Endodermal cell (in vitro differentiated cells): ENCODE results near the gene PRPF19. TPM values are rescaled to one million over a fixed set of nuclear protein-coding genes. Genes with fewer than 3 reads are reported as not detected.

Experiments
- DNase-seq: peaks from one replicate; pipeline ENCODE4 v3.0.0-alpha.2; 2017
- H3K27ac ChIP-seq: 2 replicates; pipeline ENCODE4 v1.5.1; 2013; ENCODE audit warnings: mild to moderate bottlenecking, low read depth, low read length, moderate library complexity
- H3K27me3 ChIP-seq: 2 replicates; pipeline ENCODE4 v1.6.1; 2013; ENCODE audit warnings: mild to moderate bottlenecking, low read length, moderate library complexity; ENCODE audit not compliant: insufficient read depth, control insufficient read depth, poor library complexity, severe bottlenecking
- H3K36me3 ChIP-seq: 2 replicates; pipeline ENCODE4 v1.7.0; 2013; ENCODE audit warnings: mild to moderate bottlenecking, low read length, moderate library complexity; ENCODE audit not compliant: control insufficient read depth, insufficient read depth
- H3K4me1 ChIP-seq: one replicate; pipeline ENCODE4 v1.7.0; 2013; ENCODE audit warnings: low read length; ENCODE audit not compliant: control insufficient read depth, insufficient read depth
- H3K4me3 ChIP-seq: 2 replicates; pipeline ENCODE4 v1.5.1; 2013; ENCODE audit warnings: mild to moderate bottlenecking, low read length, moderate library complexity
- H3K9ac ChIP-seq: 2 replicates; pipeline ENCODE4 v1.6.1; 2013; ENCODE audit warnings: mild to moderate bottlenecking, low read length, moderate library complexity; ENCODE audit not compliant: poor library complexity, severe bottlenecking; ENCODE audit errors: extremely low read depth
- H3K9me3 ChIP-seq: 2 replicates; pipeline ENCODE4 v1.6.1; 2013; ENCODE audit warnings: mild to moderate bottlenecking, low read length, moderate library complexity; ENCODE audit not compliant: control insufficient read depth
- H3K27ac Mint-ChIP-seq: 2 replicates; pipeline ENCODE4 v1.8.0; 2020; ENCODE audit warnings: mixed read lengths
- H3K27me3 Mint-ChIP-seq: 2 replicates; pipeline ENCODE4 v1.8.0; 2021; ENCODE audit warnings: mild to moderate bottlenecking, mixed read lengths; ENCODE audit not compliant: insufficient read depth
- H3K36me3 Mint-ChIP-seq: 2 replicates; pipeline ENCODE4 v1.8.0; 2020; ENCODE audit warnings: low read depth, mixed read lengths
- H3K4me1 Mint-ChIP-seq: 2 replicates; pipeline ENCODE4 v1.8.0; 2020; ENCODE audit warnings: mixed read lengths
- H3K4me3 Mint-ChIP-seq: 2 replicates; pipeline ENCODE4 v1.8.0; 2020; ENCODE audit warnings: mild to moderate bottlenecking, moderate library complexity, mixed read lengths
- H3K9me3 Mint-ChIP-seq: 2 replicates; pipeline ENCODE4 v1.8.0; 2020; ENCODE audit warnings: mild to moderate bottlenecking, mixed read lengths
- WGBS, 2 experiments: methylation state at CpG; one replicate each; pipeline versions ENCODE4 v1.1.5 to v1.1.7; 2013; ENCODE audit warnings: missing lambda C conversion rate in 2 of 2, mixed read lengths in 1 of 2; ENCODE audit not compliant: insufficient coverage in 1 of 2, insufficient read length in 1 of 2; 5-methylcytosine and 5-hydroxymethylcytosine counted together
- total RNA-seq, 2 donors: library from RNA; stranded (reverse); fragmentation: NEBNext Ultra II Directional in 1 of 2; extraction: Animal tissue kit (Norgen Biotek cat#: 25700) in 1 of 2; gene quantifications; 2 replicates in 1 of 2; 3 replicates in 1 of 2; pipeline ENCODE4 v1.2.1, GENCODE V29; 2021
- TF ChIP-seq, protein P1 (sequence below): fragments of 200-600 bp; sonication (generic); conservative IDR thresholded peaks from 2 replicates; pipeline ENCODE4 v1.5.0; 2021; ENCODE audit warnings: antibody characterized with exemption, mild to moderate bottlenecking

Gene PRPF19
- total RNA-seq, 2 donors from 2014 or later: 106 to 109 TPM

DNA sequence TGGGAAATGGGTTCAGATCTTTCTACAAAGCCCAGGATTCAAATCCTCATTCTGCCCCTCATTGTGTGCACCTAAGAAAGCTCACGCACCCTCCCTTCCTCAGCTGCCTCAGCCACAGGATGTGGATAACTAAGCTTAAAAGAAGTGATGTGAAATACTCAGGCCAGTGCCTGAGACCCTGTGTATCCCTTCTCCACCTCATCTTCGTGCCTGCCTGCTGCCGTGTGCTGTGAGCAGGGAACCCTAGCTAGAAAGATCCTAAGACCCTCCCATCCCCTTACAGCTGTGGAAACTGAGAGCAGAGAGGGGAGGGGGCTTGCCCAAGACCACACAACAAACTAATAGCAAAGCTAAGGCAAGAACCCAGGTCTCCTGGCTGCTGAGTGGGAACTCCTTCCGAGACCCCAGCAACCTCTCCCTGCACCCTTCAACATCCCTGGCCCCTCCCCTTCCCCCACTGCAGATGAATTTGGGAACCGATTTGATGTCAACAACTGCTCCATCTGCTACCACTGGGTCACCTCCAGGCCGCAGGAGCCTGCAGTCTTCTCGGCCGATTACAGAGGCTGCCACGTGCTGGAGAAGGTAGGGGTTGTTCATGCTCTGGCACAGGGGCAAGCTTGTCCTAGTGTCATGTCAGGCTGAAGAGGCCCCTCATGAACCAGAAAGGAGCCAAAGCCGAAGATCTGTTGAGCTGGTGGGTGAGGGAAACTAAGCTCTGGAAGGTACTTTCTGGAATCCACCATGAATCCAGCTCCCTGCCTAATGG is 37.5 kb downstream of the PRPF19 start:
- Mint-ChIP-seq H3K27ac (no peak overlapping the region), H3K4me3 (no peak overlapping the region), H3K9me3 (peaks cover 2% of the 10 kb centered on the region), H3K4me1 (peaks cover 4% of the 10 kb centered on the region), H3K36me3 (no peaks in the 10 kb centered on the region), H3K27me3 (peaks cover 1% of the 10 kb centered on the region)
- H3K4me3 ChIP-seq: no peak overlapping the region
- no peak overlapping the region for H3K27ac ChIP-seq
- H3K9me3 ChIP-seq: no peaks in the 10 kb centered on the region
- TF ChIP-seq, protein P1, sequence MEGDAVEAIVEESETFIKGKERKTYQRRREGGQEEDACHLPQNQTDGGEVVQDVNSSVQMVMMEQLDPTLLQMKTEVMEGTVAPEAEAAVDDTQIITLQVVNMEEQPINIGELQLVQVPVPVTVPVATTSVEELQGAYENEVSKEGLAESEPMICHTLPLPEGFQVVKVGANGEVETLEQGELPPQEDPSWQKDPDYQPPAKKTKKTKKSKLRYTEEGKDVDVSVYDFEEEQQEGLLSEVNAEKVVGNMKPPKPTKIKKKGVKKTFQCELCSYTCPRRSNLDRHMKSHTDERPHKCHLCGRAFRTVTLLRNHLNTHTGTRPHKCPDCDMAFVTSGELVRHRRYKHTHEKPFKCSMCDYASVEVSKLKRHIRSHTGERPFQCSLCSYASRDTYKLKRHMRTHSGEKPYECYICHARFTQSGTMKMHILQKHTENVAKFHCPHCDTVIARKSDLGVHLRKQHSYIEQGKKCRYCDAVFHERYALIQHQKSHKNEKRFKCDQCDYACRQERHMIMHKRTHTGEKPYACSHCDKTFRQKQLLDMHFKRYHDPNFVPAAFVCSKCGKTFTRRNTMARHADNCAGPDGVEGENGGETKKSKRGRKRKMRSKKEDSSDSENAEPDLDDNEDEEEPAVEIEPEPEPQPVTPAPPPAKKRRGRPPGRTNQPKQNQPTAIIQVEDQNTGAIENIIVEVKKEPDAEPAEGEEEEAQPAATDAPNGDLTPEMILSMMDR: no peak
- no peak overlapping the region for H3K9ac ChIP-seq
- DNase-seq: no peak
- no peaks in the 10 kb centered on the region for H3K36me3 ChIP-seq
- WGBS, 2 experiments: 92 to 93% methylated on average over 4 to 10 of the region's 10 CpGs
- H3K4me1 ChIP-seq: no peaks in the 10 kb centered on the region
- H3K27me3 ChIP-seq: no peaks in the 10 kb centered on the region

DNA sequence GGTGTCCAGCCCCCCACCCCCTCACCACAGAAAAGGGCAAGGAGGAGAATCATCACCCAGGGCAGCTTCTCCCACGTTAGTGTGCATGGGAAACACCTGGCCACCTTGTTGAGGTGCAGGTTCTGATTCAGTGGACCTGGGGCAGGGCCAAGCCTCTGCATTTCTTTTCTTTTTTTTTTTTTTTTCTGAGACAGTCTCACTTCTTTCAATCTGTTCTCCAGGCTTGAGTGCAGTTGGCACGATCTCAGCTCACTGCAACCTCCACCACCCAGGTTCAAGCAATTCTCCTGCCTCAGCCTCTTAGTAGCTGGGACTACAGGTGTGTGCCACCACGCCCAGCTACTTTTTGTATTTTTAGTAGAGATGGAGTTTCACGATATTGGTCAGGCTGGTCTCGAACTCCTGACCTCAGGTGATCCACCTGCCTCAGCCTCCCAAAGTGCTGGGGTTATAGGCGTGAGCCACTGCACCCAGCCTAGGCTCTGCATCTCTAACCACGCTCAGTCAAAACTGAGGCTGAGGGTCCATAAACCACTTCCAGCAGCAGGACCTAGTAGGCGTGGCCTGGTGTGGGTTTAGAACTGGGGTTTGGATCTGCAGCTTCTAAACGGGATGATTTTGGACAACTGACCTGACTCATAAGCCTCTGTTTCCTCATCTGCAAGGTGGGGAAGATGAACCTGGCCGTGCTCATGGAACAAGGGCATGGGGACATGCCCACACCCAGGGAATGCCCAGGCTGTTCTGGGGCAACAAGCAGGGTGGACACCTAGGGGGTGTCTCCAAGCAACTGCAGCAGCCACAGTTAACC is 38.3 kb downstream of the PRPF19 start:
- Mint-ChIP-seq H3K36me3 (no peaks in the 10 kb centered on the region), H3K4me3 (no peak overlapping the region), H3K4me1 (peaks cover 2% of the 10 kb centered on the region), H3K27me3 (peaks cover 1% of the 10 kb centered on the region), H3K9me3 (peaks cover 2% of the 10 kb centered on the region), H3K27ac (no peak overlapping the region)
- TF ChIP-seq, protein P1: no peak
- Histone ChIP-seq H3K36me3 (no peaks in the 10 kb centered on the region), H3K27ac (no peak overlapping the region), H3K9me3 (no peaks in the 10 kb centered on the region), H3K27me3 (no peaks in the 10 kb centered on the region), H3K4me3 (no peak overlapping the region), H3K4me1 (no peaks in the 10 kb centered on the region), H3K9ac (no peak overlapping the region)
- 88 to 90% methylated on average over 7 to 10 of the region's 10 CpGs for WGBS, 2 experiments
- no peak for DNase-seq

DNA sequence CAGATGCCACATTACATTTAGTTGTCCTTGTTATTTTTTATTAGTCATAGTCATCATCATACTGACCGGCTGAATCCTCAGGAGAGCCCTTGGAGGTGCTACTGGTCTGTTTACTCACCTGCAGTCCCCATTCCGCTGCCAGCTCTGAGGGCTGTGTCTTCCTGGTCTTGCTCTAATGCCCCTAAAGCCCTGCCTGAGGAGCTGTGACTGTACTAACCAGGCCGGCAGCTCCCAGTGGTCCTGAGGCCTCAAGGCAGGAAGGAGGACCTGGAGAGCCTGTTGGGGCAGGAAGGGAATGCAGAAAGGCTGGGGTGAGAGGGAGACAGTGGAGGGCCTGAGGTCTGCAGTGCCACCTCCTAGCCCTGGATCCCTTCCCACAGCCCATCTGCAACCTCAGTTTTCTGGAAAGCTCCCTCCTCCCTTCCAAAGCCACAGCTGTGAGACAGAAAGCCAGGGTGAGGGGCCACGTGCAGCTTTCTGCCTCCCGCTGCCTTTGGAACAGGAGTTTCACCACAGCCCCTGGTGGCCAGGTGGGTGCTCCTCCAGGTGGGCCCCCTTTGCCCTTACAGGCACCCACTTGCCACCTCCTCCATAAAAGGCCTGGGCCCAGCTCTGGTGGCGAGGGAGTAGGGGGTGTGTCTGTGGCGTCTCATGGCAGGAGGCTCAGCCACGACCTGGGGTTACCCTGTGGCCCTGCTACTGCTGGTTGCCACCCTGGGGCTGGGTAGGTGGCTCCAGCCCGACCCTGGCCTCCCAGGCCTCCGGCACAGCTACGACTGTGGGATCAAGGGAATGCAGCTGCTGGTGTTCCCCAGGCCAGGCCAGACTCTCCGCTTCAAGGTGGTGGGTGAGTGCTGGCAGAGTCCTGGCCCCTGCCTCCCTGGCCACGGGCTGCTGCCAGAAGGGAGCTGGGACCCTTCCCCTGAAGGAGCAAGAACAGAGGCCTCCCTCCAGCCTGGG is 39.2 kb downstream of the PRPF19 start, which contains the start of gene ZP1:
Gene ZP1 (plus strand): TSS at position 632 of the 960 bp plus-strand sequence. CDS start 20 bp downstream, at position 652.
- H3K4me1 Mint-ChIP-seq: no peaks in the 10 kb centered on the region
- H3K36me3 Mint-ChIP-seq: no peaks in the 10 kb centered on the region
- no peaks in the 10 kb centered on the region for H3K27me3 ChIP-seq
- TF ChIP-seq, protein P1: peak; percentile 13
- no peak within 1 kb of the TSS for H3K4me3 Mint-ChIP-seq
- no peak within 1 kb of the TSS for H3K4me3 ChIP-seq
- H3K4me1 ChIP-seq: no peaks in the 10 kb centered on the region
- no peaks in the 10 kb centered on the region for H3K36me3 ChIP-seq
- H3K27ac Mint-ChIP-seq: no peak within 1 kb of the TSS
- H3K9ac ChIP-seq: no peak within 1 kb of the TSS
- peaks cover 1% of the 10 kb centered on the region for H3K27me3 Mint-ChIP-seq
- H3K27ac ChIP-seq: no peak within 1 kb of the TSS
- no peak for DNase-seq
- peaks cover 2% of the 10 kb centered on the region for H3K9me3 Mint-ChIP-seq
- WGBS, 2 experiments: 78 to 88% methylated on average over 5 to 13 of the region's 13 CpGs
- no peaks in the 10 kb centered on the region for H3K9me3 ChIP-seq
